GM23248 (cell line): ENCODE measurements around the gene GABBR1. TPM values are rescaled to one million over a fixed set of nuclear protein-coding genes. Genes with fewer than 3 reads are reported as not detected.

Source experiments
- DNase-seq: peaks from one replicate; pipeline ENCODE4 v3.0.0-alpha.2; 2015
- H2AFZ ChIP-seq: fragments of 200-600 bp; sonication (generic); 2 replicates; pipeline ENCODE4 v1.6.1; 2016; ENCODE audit warnings: antibody characterized with exemption
- H3F3A ChIP-seq: fragments of 200-600 bp; sonication (generic); 2 replicates; pipeline ENCODE4 v1.6.1; 2016; ENCODE audit warnings: mild to moderate bottlenecking, antibody characterized with exemption, mixed run types; ENCODE audit not compliant: insufficient read depth
- H3K27ac ChIP-seq: fragments of 200-600 bp; sonication (generic); 2 replicates; pipeline ENCODE4 v1.5.1; 2016; ENCODE audit warnings: mild to moderate bottlenecking
- H3K27me3 ChIP-seq: fragments of 200-600 bp; sonication (generic); replicated peaks from 2 replicates; pipeline ENCODE4 v1.6.1; 2016; ENCODE audit warnings: mild to moderate bottlenecking; ENCODE audit not compliant: insufficient read depth
- H3K36me3 ChIP-seq: fragments of 200-600 bp; sonication (generic); 2 replicates; pipeline ENCODE4 v1.6.1; 2016; ENCODE audit warnings: low read depth, mild to moderate bottlenecking
- H3K4me1 ChIP-seq: fragments of 200-600 bp; sonication (generic); 2 replicates; pipeline ENCODE4 v1.6.1; 2016; ENCODE audit warnings: mild to moderate bottlenecking; ENCODE audit not compliant: insufficient read depth
- H3K4me2 ChIP-seq: fragments of 200-600 bp; sonication (generic); one replicate; pipeline ENCODE4 v1.6.1; 2016; ENCODE audit warnings: mild to moderate bottlenecking; ENCODE audit not compliant: unreplicated experiment
- H3K4me3 ChIP-seq: fragments of 200-600 bp; sonication (generic); 2 replicates; pipeline ENCODE4 v1.5.1; 2016; ENCODE audit warnings: mild to moderate bottlenecking
- H3K79me2 ChIP-seq: fragments of 200-600 bp; sonication (generic); 2 replicates; pipeline ENCODE4 v1.6.1; 2016; ENCODE audit warnings: mild to moderate bottlenecking; ENCODE audit not compliant: insufficient read depth
- H3K9ac ChIP-seq: fragments of 200-600 bp; sonication (generic); 2 replicates; pipeline ENCODE4 v1.6.1; 2016; ENCODE audit warnings: mild to moderate bottlenecking
- H3K9me2 ChIP-seq: fragments of 200-600 bp; sonication (generic); 2 replicates; pipeline ENCODE4 v1.6.1; 2016; ENCODE audit warnings: mixed run types, mild to moderate bottlenecking, moderate library complexity; ENCODE audit not compliant: insufficient read depth
- H3K9me3 ChIP-seq: fragments of 200-600 bp; sonication (generic); one replicate; pipeline ENCODE4 v1.6.1; 2017; ENCODE audit warnings: low read depth
- H4K20me1 ChIP-seq: fragments of 200-600 bp; sonication (generic); 2 replicates; pipeline ENCODE4 v1.6.0; 2016; ENCODE audit not compliant: insufficient read depth
- EZH2 ChIP-seq: fragments of 200-600 bp; sonication (generic); IDR thresholded peaks from 2 replicates; pipeline ENCODE4 v1.6.1; 2018; ENCODE audit warnings: antibody characterized with exemption, mild to moderate bottlenecking; ENCODE audit not compliant: insufficient read depth, poor library complexity, severe bottlenecking
- EZH2phosphoT487 ChIP-seq: fragments of 200-600 bp; sonication (generic); IDR thresholded peaks from 2 replicates; pipeline ENCODE4 v1.6.1; 2018; ENCODE audit warnings: antibody characterized with exemption, moderate library complexity, mild to moderate bottlenecking, low read depth; ENCODE audit not compliant: insufficient read depth
- WGBS, 2 experiments: methylation state at CpG; one replicate each; pipeline ENCODE4 v1.1.6; 2015 to 2017; ENCODE audit warnings: low lambda C conversion rate in 2 of 2, low coverage in 1 of 2; ENCODE audit errors: missing lambda C conversion rate in 2 of 2; 5-methylcytosine and 5-hydroxymethylcytosine counted together
- in situ Hi-C: fragments of 300-500 bp; cut with MboI; formaldehyde crosslinking; loops from 2 replicates; pipeline ENCODE4 v1.15.0; 2020
- polyA plus RNA-seq: library from polyadenylated mRNA; unstranded; fragments of >200 nt; fragmentation: Nextera tagmentation; extraction: Ambion mirVana; gene quantifications from 2 replicates; pipeline ENCODE4 v1.2.1, GENCODE V29; 2016
- total RNA-seq: library from RNA; depleted of rRNA; stranded (reverse); fragments of >200 nt; shearing (Covaris generic); gene quantifications from 2 replicates; pipeline ENCODE4 v1.2.3, GENCODE V29; 2014

The GABBR1 gene
- total and polyA plus RNA-seq, 2 experiments from 2014 or later: 5.3 to 6.1 TPM

DNA sequence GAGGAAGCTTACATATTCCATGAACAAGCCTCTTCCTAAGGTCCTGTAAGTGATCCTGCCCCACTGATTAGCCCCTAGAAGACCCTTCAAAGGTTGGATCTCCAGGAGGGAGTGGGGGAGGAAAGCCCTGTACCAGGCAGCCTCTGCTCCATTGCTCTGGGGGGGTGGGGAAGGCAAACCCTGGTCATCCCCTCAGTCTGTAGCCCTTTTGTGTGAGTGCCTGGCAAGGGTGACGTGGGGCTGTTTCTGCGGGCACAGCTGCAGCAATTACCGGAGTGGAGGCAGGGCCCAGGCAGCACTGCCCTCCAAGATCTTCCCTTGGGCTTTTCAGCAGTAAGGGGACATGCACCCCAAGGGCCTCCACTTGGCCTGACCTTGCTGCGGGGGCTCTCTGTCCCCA is 23.8 kb upstream of the GABBR1 start, which contains the start of gene MOG:
Gene MOG (plus strand): TSS at position 295 of the 400 bp plus-strand sequence. CDS start 118 bp downstream, outside the sequence.
- WGBS, 2 experiments: 43 to 47% methylated on average over 4 of the region's 4 CpGs
- Histone ChIP-seq H3K36me3 (no peaks in the 10 kb centered on the region), H2AFZ (no peak within 1 kb of the TSS), H3K9me2 (no peaks in the 10 kb centered on the region), H4K20me1 (no peaks in the 10 kb centered on the region), H3K27me3 (peaks cover 9% of the 10 kb centered on the region), H3K27ac (no peak within 1 kb of the TSS), H3K4me3 (no peak within 1 kb of the TSS), H3K4me2 (no peak within 1 kb of the TSS), H3K9ac (no peak within 1 kb of the TSS), H3K79me2 (no peaks in the 10 kb centered on the region), H3K9me3 (no peaks in the 10 kb centered on the region), H3K4me1 (no peaks in the 10 kb centered on the region), H3F3A (no peaks in the 10 kb centered on the region)
- no peak for DNase-seq
- in situ Hi-C loops: no loop called here
- no peak for TF ChIP-seq EZH2
- no peak for TF ChIP-seq EZH2phosphoT487

DNA sequence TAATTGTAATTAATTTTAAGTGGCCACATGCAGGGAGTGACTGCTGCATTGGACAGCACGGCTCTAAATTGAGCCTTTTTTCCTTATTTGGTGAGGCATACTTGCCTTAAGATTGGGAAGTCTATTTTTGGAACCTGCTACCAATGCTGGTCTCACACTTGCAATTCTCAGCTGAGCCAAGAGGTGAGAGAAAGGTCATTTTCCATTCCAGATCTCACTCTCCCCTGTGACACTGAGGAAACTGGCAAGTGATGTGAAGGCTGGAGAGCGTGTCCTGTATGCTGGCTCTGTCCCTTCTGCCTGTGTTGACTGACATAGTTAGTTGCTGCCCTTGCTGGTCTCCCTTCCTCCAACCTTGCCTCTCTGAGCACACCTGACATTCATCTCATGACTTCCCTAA is 23.2 kb upstream of the GABBR1 start:
- no peak for TF ChIP-seq EZH2
- no peak for TF ChIP-seq EZH2phosphoT487
- peaks cover 9% of the 10 kb centered on the region for H3K27me3 ChIP-seq
- DNase-seq: no peak
- H3K9me2 ChIP-seq: no peaks in the 10 kb centered on the region
- H3K36me3 ChIP-seq: no peaks in the 10 kb centered on the region
- no peaks in the 10 kb centered on the region for H3K79me2 ChIP-seq
- H3K9ac ChIP-seq: no peak overlapping the region
- H3K27ac ChIP-seq: no peak overlapping the region
- 17 to 31% methylated on average over 2 of the region's 2 CpGs for WGBS, 2 experiments
- H3K4me1 ChIP-seq: no peaks in the 10 kb centered on the region
- no peak overlapping the region for H3K4me3 ChIP-seq
- in situ Hi-C loops: no loop called here
- no peaks in the 10 kb centered on the region for H4K20me1 ChIP-seq
- no peaks in the 10 kb centered on the region for H3K9me3 ChIP-seq
- no peaks in the 10 kb centered on the region for H3F3A ChIP-seq
- H2AFZ ChIP-seq: no peak overlapping the region
- no peak overlapping the region for H3K4me2 ChIP-seq

- WGBS, 2 experiments: 49 to 56% methylated on average over 6 of the region's 6 CpGs
- H3K9me2 ChIP-seq: no peaks in the 10 kb centered on the region
- no peak overlapping the region for H3K9ac ChIP-seq
- no peaks in the 10 kb centered on the region for H3K36me3 ChIP-seq
- H3K4me1 ChIP-seq: no peaks in the 10 kb centered on the region
- no peak overlapping the region for H2AFZ ChIP-seq
- in situ Hi-C loops: no loop called here
- TF ChIP-seq EZH2 (no peak), EZH2phosphoT487 (no peak)
- no peak overlapping the region for H3K27ac ChIP-seq
- H3K9me3 ChIP-seq: no peaks in the 10 kb centered on the region
- H3F3A ChIP-seq: no peaks in the 10 kb centered on the region
- no peaks in the 10 kb centered on the region for H4K20me1 ChIP-seq
- H3K4me3 ChIP-seq: no peak overlapping the region
- peaks cover 9% of the 10 kb centered on the region for H3K27me3 ChIP-seq
- H3K79me2 ChIP-seq: no peaks in the 10 kb centered on the region
- no peak overlapping the region for H3K4me2 ChIP-seq
- DNase-seq: no peak
These were observed 22.7 kb upstream of the GABBR1 start for GRCh38 chr6:29655658-29656057.

GRCh38 chr6:29653452-29654038 is 20.6 kb upstream of the GABBR1 start:
- H3K27me3 ChIP-seq: peaks cover 9% of the 10 kb centered on the region
- no peaks in the 10 kb centered on the region for H3K9me3 ChIP-seq
- no peak overlapping the region for H3K4me2 ChIP-seq
- no peak overlapping the region for H2AFZ ChIP-seq
- H3K36me3 ChIP-seq: no peaks in the 10 kb centered on the region
- no peak overlapping the region for H3K27ac ChIP-seq
- TF ChIP-seq EZH2 (no peak), EZH2phosphoT487 (no peak)
- no peaks in the 10 kb centered on the region for H3K9me2 ChIP-seq
- in situ Hi-C loops: no loop called here
- no peak overlapping the region for H3K4me3 ChIP-seq
- no peaks in the 10 kb centered on the region for H3K79me2 ChIP-seq
- H3F3A ChIP-seq: no peaks in the 10 kb centered on the region
- H3K4me1 ChIP-seq: no peaks in the 10 kb centered on the region
- peak; percentile 76 for DNase-seq
- H4K20me1 ChIP-seq: no peaks in the 10 kb centered on the region
- H3K9ac ChIP-seq: no peak overlapping the region
- WGBS, 2 experiments: 12 to 13% methylated on average over 8 of the region's 8 CpGs

- Histone ChIP-seq H3K27ac (no peak overlapping the region), H3K79me2 (no peaks in the 10 kb centered on the region), H3F3A (no peaks in the 10 kb centered on the region), H3K4me3 (no peak overlapping the region), H3K4me1 (no peaks in the 10 kb centered on the region), H4K20me1 (no peaks in the 10 kb centered on the region), H3K4me2 (no peak overlapping the region), H3K9me3 (no peaks in the 10 kb centered on the region), H3K36me3 (no peaks in the 10 kb centered on the region), H2AFZ (no peak overlapping the region), H3K27me3 (no peaks in the 10 kb centered on the region; the same call in 1 of the 2 replicates), H3K9me2 (no peaks in the 10 kb centered on the region), H3K9ac (no peak overlapping the region)
- no peak for DNase-seq
- TF ChIP-seq EZH2: no peak
- no peak for TF ChIP-seq EZH2phosphoT487
- WGBS, 2 experiments: 70% methylated on average over 9 to 10 of the region's 10 CpGs
- in situ Hi-C loops: no loop called here
These were observed 19.2 kb upstream of the GABBR1 start for GRCh38 chr6:29652198-29652584.
